B cell (primary cell): Measurements from ENCODE around the gene LTB. TPM values are rescaled to one million over a fixed set of nuclear protein-coding genes. Genes with fewer than 3 reads are reported as not detected.
A peak's percentile ranks its signal among the peaks of the same experiment; 100 is the strongest.

ENCODE experiments used
- ATAC-seq: fragments of 200-7000 bp; cut with Tn5 transposase; one replicate; pipeline ENCODE4 v1.10.0; 2021; ENCODE audit warnings: low read depth, mild to moderate bottlenecking, moderate number of reproducible peaks, moderate library complexity
- CTCF ChIA-PET: fragments of 350-600 bp; sonication (Branson Sonifier 250); formaldehyde crosslinking; loops from one replicate; lab custom pipeline; 2021; ENCODE audit warnings: antibody characterized with exemption, inconsistent platforms; lab: Charles Lee
- POLR2A ChIA-PET: fragments of 350-600 bp; sonication (Branson Sonifier 250); formaldehyde crosslinking; loops from one replicate; lab custom pipeline; 2021; ENCODE audit warnings: antibody characterized with exemption; lab: Charles Lee
- DNase-seq: peaks from one replicate; pipeline ENCODE4 v3.0.0; 2013
- H2AFZ ChIP-seq: 2 replicates; pipeline ENCODE4 v1.6.1; 2012; ENCODE audit warnings: mild to moderate bottlenecking, low read depth, low read length; ENCODE audit not compliant: insufficient read depth, poor library complexity, severe bottlenecking
- H3K27ac ChIP-seq, 2 donors: 1 replicate in 1 of 2; 2 replicates in 1 of 2; pipeline ENCODE4 v1.5.1; 2012 to 2013; ENCODE audit warnings: low read length in 2 of 2, mild to moderate bottlenecking in 2 of 2, moderate library complexity in 1 of 2
- H3K27me3 ChIP-seq, 4 experiments: fragments of 200-600 bp in 1 of 4; sonication (generic) in 1 of 4; replicated peaks in 1 of 4; 1 replicate in 2 of 4; 2 replicates in 2 of 4; pipeline versions ENCODE4 v1.6.1 to v1.7.0; 2013 to 2016; ENCODE audit warnings: low read length in 3 of 4, mild to moderate bottlenecking in 2 of 4, mixed read lengths in 1 of 4, moderate library complexity in 1 of 4; ENCODE audit not compliant: insufficient read depth in 4 of 4, control insufficient read depth in 3 of 4; ENCODE audit errors: control extremely low read depth in 1 of 4
- H3K36me3 ChIP-seq, 2 experiments: replicated peaks in 1 of 2; 1 replicate in 1 of 2; 2 replicates in 1 of 2; pipeline versions ENCODE4 v1.6.1 to v1.7.1; 2013; ENCODE audit warnings: low read length in 1 of 2; ENCODE audit not compliant: insufficient read depth in 2 of 2, control insufficient read depth in 1 of 2; ENCODE audit errors: control extremely low read depth in 1 of 2, extremely low read depth in 1 of 2
- H3K4me1 ChIP-seq, 2 donors: fragments of 200-600 bp in 1 of 2; sonication (generic) in 1 of 2; 1 replicate in 1 of 2; 2 replicates in 1 of 2; pipeline versions ENCODE4 v1.5.1 to v1.6.1; 2013 to 2017; ENCODE audit warnings: low read length in 2 of 2; ENCODE audit not compliant: control insufficient read depth in 2 of 2, insufficient read depth in 2 of 2
- H3K4me2 ChIP-seq: replicated peaks from 2 replicates; pipeline ENCODE3; 2012; ENCODE audit warnings: mild to moderate bottlenecking, low read depth, low read length; ENCODE audit not compliant: poor library complexity, severe bottlenecking
- H3K4me3 ChIP-seq, 5 experiments: fragments of 200-600 bp in 1 of 5; sonication (generic) in 1 of 5; 1 replicate in 3 of 5; 2 replicates in 2 of 5; pipeline versions ENCODE4 v1.5.1 to v1.7.0; 2011 to 2016; ENCODE audit warnings: low read length in 4 of 5, mild to moderate bottlenecking in 4 of 5, low read depth in 2 of 5, control low read depth in 1 of 5, moderate library complexity in 1 of 5; ENCODE audit not compliant: insufficient read depth in 1 of 5; ENCODE audit errors: control extremely low read depth in 1 of 5, extremely low read depth in 1 of 5
- H3K79me2 ChIP-seq: fragments of 200-600 bp; sonication (generic); one replicate; pipeline ENCODE4 v1.6.0; 2016; ENCODE audit warnings: low read length; ENCODE audit not compliant: control insufficient read depth, insufficient read depth
- H3K9ac ChIP-seq: fragments of 200-600 bp; sonication (generic); 2 replicates; pipeline ENCODE4 v1.6.1; 2017; ENCODE audit warnings: mild to moderate bottlenecking, low read length, moderate library complexity
- H3K9me3 ChIP-seq, 3 donors: one replicate each; pipeline versions ENCODE4 v1.6.1 to v1.7.1; 2013; ENCODE audit warnings: low read length in 2 of 3; ENCODE audit not compliant: control insufficient read depth in 2 of 3, insufficient read depth in 1 of 3; ENCODE audit errors: control extremely low read depth in 1 of 3
- H4K20me1 ChIP-seq: 2 replicates; pipeline ENCODE4 v1.6.0; 2012; ENCODE audit warnings: mild to moderate bottlenecking, low read length; ENCODE audit not compliant: insufficient read depth, control insufficient read depth, poor library complexity, severe bottlenecking
- H3K27ac Mint-ChIP-seq: one replicate; pipeline ENCODE4 v1.8.0; 2021; ENCODE audit warnings: mixed read lengths
- H3K27me3 Mint-ChIP-seq: one replicate; pipeline ENCODE4 v1.8.0; 2021; ENCODE audit warnings: mixed read lengths
- H3K4me1 Mint-ChIP-seq: one replicate; pipeline ENCODE4 v1.8.0; 2021; ENCODE audit warnings: mixed read lengths
- H3K4me3 Mint-ChIP-seq: one replicate; pipeline ENCODE4 v1.8.0; 2021; ENCODE audit warnings: mixed read lengths
- H3K9me3 Mint-ChIP-seq: one replicate; pipeline ENCODE4 v1.8.0; 2022; ENCODE audit warnings: mixed read lengths; ENCODE audit not compliant: insufficient read depth
- EZH2 ChIP-seq: IDR thresholded peaks from 2 replicates; pipeline ENCODE4 v1.6.1; 2012; ENCODE audit warnings: borderline replicate concordance, low read depth, mild to moderate bottlenecking, moderate library complexity, low read length; ENCODE audit not compliant: insufficient read depth, poor library complexity, severe bottlenecking
- WGBS: methylation state at CpG from one replicate; pipeline ENCODE4 v1.1.5; 2013; ENCODE audit warnings: missing lambda C conversion rate; ENCODE audit not compliant: insufficient coverage; 5-methylcytosine and 5-hydroxymethylcytosine counted together
- intact Hi-C: fragments of 100-400 bp; cut with micrococcal nuclease; formaldehyde crosslinking; loops from one replicate; pipeline ENCODE4 v1.10.0; 2022
- polyA plus RNA-seq: library from polyadenylated mRNA; depleted of rRNA; stranded (reverse); fragments of >200 nt; gene quantifications from 2 replicates; pipeline ENCODE4 v1.2.3, GENCODE V29; 2012
- total RNA-seq, 2 donors: library from RNA; stranded (reverse); fragments of 120-200 nt in 1 of 2; gene quantifications; 1 replicate in 1 of 2; 2 replicates in 1 of 2; pipeline versions ENCODE4 v1.2.3 to v1.2.4, GENCODE V29; 2013 to 2022
- TF ChIP-seq, protein P1 (sequence below): fragments of 200-600 bp; IDR thresholded peaks from one replicate; pipeline ENCODE4 v1.8.0; 2022; ENCODE audit warnings: antibody characterized with exemption, mild to moderate bottlenecking

The LTB gene
- total and polyA plus RNA-seq, 2 donors (not counting 1 experiment from before 2014, with no cell fraction given) = 488 to 938 TPM

DNA sequence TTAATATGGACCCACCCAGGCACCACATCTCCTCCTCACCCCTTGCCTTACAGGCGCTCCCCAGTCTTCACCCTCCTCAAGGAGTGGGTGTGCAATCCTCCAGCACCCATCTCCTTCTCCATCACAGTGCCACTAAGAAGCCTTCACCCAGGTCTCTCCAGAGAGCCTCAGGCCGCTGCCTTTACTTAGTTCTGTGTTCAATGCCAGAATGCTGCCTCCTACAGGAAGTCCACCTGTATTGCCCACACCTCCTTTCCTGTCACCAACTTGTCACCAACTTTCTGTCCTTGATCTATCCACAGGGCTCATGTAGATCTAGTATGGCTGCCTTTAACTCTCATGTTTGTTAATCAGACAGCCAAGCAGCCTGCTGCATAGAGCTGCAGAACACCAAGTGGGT is 3.3 kb upstream of the LTB start:
- H3K4me3 ChIP-seq = peak overlapping the region in 2 of 5 experiments; percentile 63 to 86
- WGBS = 50% methylated on average over 2 of the region's 2 CpGs
- no peaks in the 10 kb centered on the region for H3K9me3 ChIP-seq
- ChIA-PET POLR2A (interaction anchor here (0.6 to 42.6 kb wide), 3 partner anchors 1 to 1038 kb away, joined by 3 to 1450 read pairs (median 1450); partner anchors contain the start of genes ATP6V1G2, LST1, LTA and LTB), CTCF (interaction anchor here (1.3 to 35.3 kb wide), 4 partner anchors 4 to 44 kb away, joined by 3 to 2241 read pairs (median 1108); partner anchors contain the start of genes ATP6V1G2, DDX39B, LST1 and LTA)
- H3K4me2 ChIP-seq = peak overlapping the region; percentile 72
- no peak for ATAC-seq
- Mint-ChIP-seq H3K9me3 (no peaks in the 10 kb centered on the region), H3K4me1 (peaks cover 77% of the 10 kb centered on the region), H3K27ac (peak overlapping the region; percentile 97), H3K27me3 (no peaks in the 10 kb centered on the region), H3K4me3 (peak overlapping the region; percentile 82)
- no peaks in the 10 kb centered on the region for H3K27me3 ChIP-seq
- peak; percentile 54 for DNase-seq
- TF ChIP-seq EZH2 = no peak
- TF ChIP-seq, protein P1, sequence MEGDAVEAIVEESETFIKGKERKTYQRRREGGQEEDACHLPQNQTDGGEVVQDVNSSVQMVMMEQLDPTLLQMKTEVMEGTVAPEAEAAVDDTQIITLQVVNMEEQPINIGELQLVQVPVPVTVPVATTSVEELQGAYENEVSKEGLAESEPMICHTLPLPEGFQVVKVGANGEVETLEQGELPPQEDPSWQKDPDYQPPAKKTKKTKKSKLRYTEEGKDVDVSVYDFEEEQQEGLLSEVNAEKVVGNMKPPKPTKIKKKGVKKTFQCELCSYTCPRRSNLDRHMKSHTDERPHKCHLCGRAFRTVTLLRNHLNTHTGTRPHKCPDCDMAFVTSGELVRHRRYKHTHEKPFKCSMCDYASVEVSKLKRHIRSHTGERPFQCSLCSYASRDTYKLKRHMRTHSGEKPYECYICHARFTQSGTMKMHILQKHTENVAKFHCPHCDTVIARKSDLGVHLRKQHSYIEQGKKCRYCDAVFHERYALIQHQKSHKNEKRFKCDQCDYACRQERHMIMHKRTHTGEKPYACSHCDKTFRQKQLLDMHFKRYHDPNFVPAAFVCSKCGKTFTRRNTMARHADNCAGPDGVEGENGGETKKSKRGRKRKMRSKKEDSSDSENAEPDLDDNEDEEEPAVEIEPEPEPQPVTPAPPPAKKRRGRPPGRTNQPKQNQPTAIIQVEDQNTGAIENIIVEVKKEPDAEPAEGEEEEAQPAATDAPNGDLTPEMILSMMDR = peak; percentile 35
- no peak overlapping the region for H2AFZ ChIP-seq
- H3K9ac ChIP-seq = peak overlapping the region; percentile 59
- H3K4me1 ChIP-seq = peaks cover 73 to 79% of the 10 kb centered on the region in 2 donors
- peaks cover 0 to 13% of the 10 kb centered on the region in 2 experiments for H3K36me3 ChIP-seq
- intact Hi-C loops = no loop called here
- peak overlapping the region; percentile 87 to 95 for H3K27ac ChIP-seq
- peaks cover 13% of the 10 kb centered on the region for H4K20me1 ChIP-seq
- peaks cover 71% of the 10 kb centered on the region for H3K79me2 ChIP-seq
